ENCODE results near the gene DCBLD1.
"Not testable (repeated sequence)": the region's sequence is repeated elsewhere in the genome, so short reads cannot be mapped to it uniquely, and the experiment has no call there.

Gene DCBLD1

DNA sequence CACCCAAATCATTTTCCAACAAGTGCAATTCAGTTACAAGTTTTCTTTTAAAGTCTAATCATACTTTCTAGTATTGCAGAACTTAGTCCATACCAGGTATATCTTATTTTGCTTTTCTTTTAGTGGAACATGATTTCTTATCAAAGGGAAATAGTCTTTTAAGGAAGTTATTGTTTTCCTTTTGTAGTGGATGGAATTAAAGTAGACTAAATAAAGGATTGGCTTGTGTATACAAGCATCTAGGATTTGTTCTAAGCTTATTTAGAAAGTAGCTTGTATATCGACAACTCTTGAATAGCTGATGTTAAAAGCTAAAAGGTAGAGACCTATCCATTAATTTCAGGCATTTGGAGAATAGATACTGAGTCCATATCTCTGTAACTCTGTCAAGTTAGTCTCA, 14.8 kb downstream of the DCBLD1 start:
- DNase-seq (ENCODE audit: low read depth in 4 of 4, low spot score in 1 of 4): no peak

DNA sequence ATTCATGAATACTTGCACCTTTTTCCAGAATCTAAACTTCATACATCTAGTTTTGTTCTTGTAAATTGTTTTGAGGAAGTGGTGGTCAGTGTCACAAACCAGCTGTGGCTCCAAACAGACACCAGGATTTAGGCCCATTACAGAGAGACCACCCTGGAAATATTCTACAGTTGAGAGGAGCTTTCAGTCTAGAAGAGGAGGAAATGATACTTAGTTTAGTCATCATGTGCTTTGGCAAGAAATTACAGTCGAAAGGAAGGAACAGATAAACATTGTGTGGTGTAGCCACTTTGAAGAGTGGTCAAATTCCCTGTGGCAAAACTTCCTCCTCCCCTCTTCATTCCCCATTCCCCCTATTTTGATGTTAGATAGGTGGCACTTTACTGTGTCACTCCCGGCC, 15.7 kb downstream of the DCBLD1 start:
- DNase-seq (ENCODE audit: low read depth in 4 of 4, low spot score in 1 of 4): no peak

DNA sequence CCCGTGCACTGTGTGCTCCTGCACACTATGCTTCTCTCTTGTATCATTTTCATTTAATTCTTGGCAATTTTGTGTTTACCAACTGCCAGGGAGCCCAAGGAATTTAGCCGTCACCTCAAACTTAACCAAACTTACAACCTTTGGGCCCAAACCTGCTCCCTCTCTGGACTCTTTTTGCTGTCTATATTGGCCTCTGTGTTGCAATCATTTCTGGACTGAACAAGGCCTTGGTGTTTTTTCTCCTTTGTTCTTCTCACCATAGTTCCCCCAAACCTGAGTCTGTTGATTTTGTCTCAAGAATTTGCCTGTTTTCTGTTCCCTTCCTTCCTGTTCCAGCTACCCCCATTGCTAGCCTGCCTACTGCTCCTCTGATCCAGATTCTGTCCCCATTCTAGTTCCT, 19.2 kb downstream of the DCBLD1 start:
- no peak for DNase-seq (ENCODE audit: low read depth in 4 of 4, low spot score in 1 of 4)

DNA sequence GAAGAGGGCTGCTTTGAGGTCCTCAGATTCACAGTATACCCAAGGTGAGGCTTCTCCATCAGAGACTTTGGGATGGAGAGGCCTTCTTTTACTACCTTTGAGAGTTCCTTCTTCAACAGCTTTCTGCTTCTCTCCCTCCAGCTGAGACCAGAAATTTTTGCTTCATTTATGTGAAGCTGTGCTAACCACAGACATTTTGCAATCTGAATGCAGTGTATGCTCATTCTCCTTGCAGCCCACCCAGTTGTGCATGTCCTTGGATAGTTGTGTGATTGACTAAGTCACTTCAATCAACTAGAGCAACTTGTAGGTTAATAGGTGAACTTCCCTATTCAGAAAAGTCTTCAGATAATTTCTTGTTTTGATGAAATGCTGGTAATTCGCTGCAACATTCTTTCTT, 20.1 kb downstream of the DCBLD1 start:
- DNase-seq (ENCODE audit: low read depth in 4 of 4, low spot score in 1 of 4): no peak

DNA sequence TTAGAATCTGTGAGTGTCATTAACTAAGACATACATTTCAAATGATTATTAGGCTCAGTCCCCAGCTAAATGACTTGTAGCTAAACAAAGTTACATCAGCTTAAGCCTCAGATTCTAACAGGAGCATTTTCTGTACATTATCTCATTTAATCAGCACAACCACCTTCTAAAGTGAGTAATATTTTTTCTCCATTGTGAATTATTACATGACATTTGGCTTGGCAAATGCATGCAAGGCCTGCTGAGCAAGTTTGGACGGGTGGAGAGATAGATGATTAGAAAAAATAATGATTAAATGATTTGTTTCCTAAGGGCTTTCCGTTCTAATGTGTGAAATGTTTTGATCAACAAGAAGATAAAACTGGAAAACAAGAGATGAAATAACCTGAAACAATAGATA, 20.7 kb downstream of the DCBLD1 start:
- no peak for DNase-seq (ENCODE audit: low read depth in 4 of 4, low spot score in 1 of 4)

DNA sequence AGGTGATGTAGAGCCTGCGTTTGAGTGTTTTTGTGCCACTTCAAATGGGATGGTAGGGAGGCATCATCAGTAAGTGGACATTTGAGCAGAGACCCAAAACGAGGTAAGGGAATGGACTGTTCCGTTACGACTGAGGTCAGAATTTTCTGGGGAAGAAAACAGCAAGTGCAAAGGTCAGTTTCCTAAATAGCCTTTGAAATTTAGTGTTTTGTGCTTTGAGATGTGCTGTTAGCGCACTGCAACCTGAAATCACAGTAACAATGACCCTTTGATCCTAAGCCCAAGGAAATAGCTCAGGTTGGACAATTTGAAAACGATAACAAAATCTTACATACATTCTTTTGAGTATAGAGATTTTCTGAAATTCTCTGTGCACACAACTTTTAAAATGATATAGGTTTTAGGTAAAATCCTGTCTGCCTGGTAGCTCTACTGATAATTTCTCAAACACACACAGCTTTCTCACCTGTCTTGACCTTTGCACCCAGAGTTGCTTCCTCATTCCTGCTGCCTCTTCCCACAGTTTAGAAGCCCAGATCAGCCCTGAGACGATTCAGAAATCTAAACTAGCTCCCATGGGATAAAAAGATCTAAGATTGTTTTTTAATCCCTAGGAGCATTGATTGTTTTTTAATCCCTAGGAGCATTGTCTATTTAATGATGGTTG, 22.1 kb downstream of the DCBLD1 start:
- DNase-seq (ENCODE audit: low read depth in 4 of 4, low spot score in 1 of 4): no peak

DNA sequence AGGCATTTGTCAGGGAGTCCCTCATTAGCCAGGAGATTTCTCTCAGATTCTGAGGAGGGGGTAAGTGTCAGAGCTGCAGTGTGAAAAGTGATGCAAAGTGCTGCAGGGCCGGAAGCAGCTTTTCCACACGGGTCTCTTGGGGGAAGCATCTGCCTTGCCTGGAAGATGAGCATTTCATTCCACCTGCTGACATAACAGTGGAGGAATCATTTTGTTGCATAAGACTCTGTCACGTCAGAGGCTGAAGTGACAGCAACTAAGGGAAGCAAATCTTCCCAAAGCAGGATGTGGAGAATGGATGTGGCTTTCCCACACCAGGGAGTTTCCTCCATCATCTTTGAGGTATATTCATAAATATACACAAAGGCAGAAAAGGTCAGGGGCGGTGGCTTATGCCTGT, 22.8 kb downstream of the DCBLD1 start:
- no peak for DNase-seq (ENCODE audit: low read depth in 4 of 4, low spot score in 1 of 4)

DNA sequence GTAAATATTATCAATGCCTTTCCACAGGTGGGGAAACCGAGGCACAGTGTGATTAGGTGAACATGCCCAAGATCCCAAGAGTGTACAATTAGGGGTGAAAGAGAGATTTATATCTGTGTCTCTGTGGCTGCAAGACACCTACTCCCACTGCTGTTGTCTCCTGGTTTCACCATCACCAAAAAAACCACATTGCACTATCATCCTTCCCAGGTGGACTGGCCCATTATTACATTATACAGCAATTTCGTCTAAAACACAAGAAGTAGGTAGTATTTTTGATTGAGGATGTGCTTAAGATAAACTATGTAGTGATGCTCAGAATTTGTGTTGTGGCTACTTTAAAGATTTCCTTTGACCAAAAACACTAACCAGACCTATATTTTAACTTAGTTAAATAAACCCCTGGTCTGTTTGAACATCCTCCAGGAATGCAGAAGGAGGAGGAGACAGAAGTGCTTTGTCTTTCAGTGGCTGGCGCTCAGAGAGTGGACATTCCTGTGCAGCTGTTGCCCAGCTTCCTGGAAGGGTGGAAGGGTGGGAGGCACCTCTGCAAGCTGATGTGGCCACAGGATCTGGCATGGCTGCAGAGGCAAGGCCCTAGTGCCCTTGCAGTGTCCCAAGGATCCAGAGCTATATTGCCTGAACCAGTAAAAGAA, 23.8 kb downstream of the DCBLD1 start:
- DNase-seq (ENCODE audit: low read depth in 4 of 4, low spot score in 1 of 4): no peak

DNA sequence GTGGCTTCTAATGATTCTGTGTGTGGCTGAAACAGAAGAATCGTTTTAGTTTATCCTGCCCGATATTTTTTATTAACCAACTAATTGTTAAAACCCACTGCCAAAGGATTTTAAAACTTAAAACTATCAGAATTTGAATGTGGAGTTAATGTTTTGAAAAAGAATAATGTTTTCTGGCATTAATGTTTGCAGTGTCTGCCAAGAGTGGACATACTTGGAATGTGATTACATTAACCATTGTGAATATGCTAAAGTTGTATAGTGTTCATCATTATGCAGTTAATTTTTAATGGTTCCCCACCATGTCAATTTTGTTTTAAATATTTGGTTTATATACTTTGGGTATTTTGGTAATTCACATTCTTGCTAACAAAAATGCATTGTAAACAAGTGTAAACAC, 24.4 kb downstream of the DCBLD1 start:
- DNase-seq (ENCODE audit: low read depth in 4 of 4, low spot score in 1 of 4): no peak

DNA sequence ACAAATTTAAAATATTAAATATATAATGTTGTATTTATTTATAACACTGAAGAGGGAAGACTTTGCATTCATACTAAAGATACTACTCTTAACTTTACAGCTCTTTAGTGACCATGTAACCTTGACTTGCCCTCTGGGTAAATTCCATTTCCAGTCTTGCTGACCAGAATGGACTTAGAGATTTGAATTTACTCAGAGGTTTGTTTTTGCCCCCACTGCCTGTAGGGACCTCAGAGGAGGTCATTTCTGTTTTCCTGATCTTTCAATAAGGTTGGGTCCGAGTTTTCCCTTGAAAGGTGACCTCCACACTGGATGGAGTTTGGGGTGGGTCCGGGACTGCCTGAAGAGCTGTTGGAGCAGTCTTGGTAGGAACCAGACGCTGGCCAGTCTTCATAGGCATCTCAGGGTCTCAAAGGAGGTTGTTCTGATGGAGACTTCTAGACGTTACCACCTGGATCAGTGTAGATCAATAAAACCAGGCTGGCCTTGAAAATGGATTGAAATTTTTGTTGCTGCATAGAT, 26.0 kb downstream of the DCBLD1 start:
- no peak for DNase-seq (ENCODE audit: low read depth in 4 of 4, low spot score in 1 of 4)

DNA sequence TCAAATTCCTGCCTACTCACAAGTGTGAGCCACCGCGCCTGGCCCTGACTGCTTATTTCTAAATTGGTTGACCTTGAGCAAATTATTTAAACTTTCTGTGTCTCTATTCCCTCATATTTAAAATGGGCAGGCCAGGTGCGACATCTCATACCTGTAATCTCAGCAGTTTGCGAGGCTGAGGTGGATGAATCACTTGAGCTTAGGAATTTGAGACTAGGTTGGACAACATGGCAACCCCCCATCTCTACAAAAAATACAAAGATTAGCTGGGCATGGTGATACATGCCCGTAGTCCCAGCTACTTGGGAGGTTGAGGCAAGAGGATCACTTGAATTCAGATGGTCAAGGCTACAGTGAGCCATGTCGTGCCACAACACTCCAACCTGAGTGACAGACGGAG, 26.5 kb downstream of the DCBLD1 start:
- no peak for DNase-seq (ENCODE audit: low read depth in 4 of 4, low spot score in 1 of 4)

DNA sequence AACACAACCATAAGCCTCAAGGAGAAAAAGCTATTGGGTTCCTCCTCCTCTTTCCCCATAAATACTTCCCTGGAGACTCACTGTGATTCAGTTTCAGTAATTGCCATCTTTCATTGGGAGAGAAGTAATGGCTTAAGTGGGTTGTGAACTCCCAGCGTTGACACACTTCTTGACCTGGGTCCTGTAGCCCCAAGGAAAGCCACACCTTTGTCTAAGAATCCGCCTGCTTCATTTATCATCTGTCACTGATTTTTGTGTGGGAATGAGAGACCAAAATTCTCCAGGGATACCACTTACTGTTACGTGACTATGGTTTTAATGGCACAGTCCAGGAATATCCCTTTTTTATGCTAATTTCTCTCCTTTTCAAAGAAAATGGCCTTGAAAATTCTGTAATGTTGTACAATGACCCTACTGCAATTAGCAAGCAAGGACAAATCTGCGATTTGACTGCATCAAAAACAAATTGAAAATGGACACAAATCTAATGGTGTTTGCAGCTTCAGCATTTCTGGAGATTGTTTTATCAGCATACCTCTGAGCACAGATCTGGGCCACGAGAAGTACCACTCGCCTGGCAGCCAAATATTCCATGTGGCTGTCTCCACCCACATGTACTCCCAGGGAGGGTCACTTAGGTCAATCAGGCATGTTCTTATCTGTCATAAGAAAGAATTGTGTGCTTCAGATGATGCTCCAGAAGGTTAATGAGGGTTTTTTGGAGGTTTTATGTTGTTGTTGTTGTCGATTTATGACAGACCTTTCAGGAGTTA, 29.8 kb downstream of the DCBLD1 start:
- DNase-seq (ENCODE audit: low read depth in 4 of 4, low spot score in 1 of 4): no peak

DNA sequence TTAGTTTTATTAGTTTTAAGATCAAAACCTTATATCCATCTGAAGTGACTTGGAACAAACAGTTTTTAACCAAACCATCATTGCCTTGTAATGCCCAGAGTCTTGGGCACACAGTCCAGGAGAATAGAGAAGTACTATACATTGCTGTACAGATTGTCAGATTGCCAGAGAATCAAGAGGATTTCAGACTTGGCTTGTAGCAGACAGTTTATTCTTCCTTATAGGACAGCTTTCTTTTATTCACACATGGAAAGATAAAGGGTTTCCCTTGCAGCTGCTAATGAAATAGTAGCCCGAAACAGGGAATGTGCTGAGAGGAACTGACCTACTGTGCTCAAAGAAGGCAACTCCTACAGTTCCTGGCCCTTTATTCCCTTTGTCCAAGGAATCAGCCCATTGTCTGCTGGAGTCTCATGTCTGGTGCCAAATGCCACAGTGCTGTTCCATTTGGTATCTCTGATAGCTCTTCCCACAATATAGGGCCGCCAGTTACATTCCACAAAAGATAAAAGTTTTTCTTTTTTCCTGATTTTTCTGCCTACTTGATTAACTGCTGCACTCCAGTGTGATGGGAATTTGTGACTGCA, 30.6 kb downstream of the DCBLD1 start:
- no peak for DNase-seq (ENCODE audit: low read depth in 4 of 4, low spot score in 1 of 4)

DNA sequence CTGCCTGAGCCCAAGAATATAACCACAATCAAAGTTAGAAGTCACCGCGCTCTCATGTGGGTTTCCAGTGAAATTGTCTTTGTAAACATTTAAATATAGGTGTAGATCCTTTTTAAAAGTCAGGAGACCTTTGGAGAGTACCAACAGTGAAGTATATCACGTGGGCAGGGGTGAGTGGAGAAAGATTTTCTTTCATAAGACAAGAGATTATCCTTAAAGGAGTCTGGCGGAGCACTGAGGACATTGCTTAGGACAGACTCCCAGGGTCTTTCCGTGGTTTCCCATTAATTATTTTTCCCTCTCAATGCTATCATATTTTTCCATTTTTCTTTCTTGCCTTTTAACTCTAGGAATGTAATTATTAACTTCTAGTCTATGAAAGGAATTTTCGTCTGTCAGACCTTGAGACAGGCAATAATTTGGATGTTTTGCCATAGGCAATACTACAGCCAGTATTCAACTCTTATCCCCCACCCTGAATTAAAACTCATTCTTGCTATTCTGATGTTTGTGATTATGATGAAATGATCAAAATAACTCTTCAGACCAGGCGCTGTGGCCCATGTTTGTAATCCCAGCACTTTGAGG, 31.4 kb downstream of the DCBLD1 start:
- DNase-seq (ENCODE audit: low read depth in 4 of 4, low spot score in 1 of 4): no peak

DNA sequence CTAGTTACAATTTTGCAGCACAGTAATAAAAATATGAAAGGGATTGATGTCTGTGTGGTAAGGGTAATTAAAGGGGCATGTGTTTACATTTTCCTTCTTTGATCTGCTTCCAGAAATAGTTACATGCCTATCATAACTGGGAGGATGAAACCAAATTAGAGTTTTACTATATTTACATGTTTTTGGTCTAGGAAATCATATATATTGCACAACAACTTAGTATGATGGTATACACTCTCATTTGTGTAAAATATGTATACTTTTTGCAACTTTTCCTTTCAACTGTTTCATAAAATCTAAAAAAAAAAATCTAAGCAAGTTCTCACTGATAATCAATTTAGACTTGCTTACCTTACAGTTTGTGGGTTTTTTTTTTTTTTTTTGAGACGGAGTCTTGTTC, 32.2 kb downstream of the DCBLD1 start:
- no peak for DNase-seq (ENCODE audit: low read depth in 4 of 4, low spot score in 1 of 4)

DNA sequence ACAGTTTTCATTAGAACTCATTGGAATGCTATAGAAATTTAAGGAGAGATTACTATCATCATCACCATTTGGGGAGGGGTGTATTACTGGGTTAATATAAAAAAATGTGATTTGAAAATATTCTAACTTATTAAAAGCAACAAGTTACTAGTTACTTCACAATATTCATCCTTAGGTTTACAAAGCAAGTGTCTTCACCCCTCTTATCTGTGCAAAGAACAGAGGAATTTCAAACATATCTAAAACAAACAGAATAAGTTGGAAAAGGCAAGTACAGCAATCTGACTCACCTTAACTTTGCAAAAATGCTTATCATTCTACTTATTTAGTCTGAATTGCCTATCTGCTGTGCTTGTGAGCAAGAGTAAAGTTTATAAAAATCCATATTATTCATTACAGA, 32.9 kb downstream of the DCBLD1 start:
- no peak for DNase-seq (ENCODE audit: low read depth in 4 of 4, low spot score in 1 of 4)

DNA sequence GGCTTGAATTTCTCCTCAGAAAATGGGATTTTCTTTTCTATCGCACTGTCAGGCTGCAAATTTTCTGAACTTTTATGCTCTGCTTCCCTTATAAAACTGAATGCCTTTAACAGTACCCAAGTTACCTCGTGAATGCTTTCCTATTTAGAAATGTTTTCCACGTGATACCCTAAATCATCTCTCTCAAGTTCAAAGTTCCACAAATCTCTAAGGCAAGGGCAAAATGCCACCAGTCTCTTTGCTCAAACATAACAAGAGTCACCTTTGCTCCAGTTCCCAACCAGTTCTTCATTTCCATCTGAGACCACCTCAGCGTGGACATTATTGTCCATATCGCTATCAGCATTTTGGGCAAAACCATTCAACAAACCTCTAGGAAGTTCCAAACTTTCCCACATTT, 35.5 kb downstream of the DCBLD1 start:
- not testable (repeated sequence) for DNase-seq (ENCODE audit: low read depth in 4 of 4, low spot score in 1 of 4)

DNA sequence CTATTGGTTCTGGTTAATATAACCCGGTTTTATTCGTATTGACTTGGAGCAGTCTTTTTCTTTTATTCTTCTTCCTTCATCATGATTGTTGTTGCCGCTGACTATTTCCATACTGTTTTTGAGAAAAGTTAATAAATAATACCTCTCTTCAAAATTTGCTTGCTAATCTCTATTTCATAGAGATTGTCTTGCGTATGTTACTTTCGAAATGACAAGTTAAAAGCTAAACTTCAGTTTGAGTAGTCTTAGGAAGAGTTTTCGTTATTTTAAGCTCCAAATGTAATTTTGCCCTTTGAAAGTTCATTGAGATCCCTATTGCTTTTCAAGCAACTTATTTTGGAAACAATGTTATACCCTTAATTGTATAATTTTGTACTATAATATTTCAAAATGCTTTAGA, 36.4 kb downstream of the DCBLD1 start:
- no peak for DNase-seq (ENCODE audit: low read depth in 4 of 4, low spot score in 1 of 4)

DNA sequence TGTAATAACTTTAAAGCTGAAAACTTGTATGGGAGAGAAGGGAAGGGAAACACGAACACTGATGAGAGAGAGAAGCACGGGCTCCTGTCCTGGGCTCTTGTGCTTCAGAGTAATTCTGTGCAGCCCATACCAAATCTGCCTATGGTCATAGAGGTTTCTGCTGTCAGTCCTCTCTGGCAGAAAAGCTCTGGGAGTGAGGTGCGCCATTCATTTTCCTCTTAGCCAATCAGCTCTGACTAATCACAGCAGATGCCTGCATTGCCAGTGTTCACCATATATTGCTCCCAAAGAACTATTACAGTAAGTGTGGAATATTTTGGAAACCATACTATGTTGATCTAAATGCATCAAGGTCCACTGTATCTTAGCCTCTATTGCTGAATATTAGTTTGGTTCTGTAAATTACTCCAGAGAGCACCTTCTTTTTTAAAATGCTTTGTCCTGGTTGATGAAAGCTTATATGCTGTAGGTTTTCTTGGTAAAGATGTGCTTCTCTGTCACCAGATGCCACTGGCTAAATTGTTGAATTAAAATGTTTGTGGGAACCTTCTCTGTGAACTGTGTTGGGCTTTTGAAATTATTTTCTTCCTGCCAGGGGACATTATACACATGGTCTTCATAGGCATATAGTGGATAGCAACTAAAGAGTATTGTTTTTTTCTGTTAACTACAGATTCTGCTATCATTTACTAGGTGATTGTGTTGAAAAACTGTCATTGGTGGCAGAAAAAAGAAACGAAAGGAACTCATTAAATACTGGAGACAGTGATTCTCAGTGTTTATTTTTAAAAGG, 38.3 kb downstream of the DCBLD1 start:
- no peak for DNase-seq (ENCODE audit: low read depth in 4 of 4, low spot score in 1 of 4)

DNA sequence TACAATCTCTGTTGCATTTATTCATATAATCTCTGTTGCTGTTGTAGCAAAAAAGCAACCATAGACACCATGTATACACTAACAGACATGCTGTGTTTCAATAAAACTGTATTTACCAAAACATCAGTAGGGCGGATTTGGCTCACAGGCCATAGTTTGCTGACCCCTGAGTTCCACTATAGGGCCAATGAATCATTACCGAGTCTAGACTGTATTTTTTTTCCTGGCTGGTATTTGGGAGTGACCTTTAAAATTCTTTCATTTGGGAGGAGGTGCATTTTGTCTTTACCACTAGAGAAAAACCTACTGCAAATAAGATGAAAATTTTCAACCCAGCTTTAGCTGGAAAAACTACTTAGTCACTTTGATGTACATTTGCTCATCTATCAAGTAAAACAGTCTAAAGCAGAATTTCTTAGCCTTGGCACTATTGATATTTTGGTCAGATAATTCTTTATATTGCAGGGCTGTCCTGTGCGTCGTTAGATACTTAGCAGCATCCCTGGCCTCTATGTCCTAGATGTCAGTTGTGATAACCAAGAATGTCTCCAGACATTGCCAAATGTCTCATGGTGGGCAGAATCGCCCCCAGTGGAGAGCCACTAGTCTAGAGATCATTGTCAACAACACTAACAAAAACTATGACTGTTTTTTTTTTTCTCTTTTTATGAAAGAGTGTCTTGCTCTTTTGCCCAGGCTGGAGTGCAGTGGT, 39.5 kb downstream of the DCBLD1 start:
- DNase-seq (ENCODE audit: low read depth in 4 of 4, low spot score in 1 of 4): no peak

All from stimulated activated CD4-positive, alpha-beta T cell treated with anti-CD3 and anti-CD28 coated beads, Interleukin-1b, Interleukin-23, amount 100 ng/mL, for 24 hours (primary cell).